ENCODE results near the gene PGAP2.
"Not testable (repeated sequence)": the region's sequence is repeated elsewhere in the genome, so short reads cannot be mapped to it uniquely, and the experiment has no call there.

PGAP2 gene

GRCh38 chr11:3807909-3808860, at the start of gene PGAP2:
PGAP2 (plus strand) TSS chr11:3808560; CDS start chr11:3811260, 2,700 bp downstream.
- DNase-seq, result peak; percentile 70

- no peak for DNase-seq
Observed at GRCh38 chr11:3764266-3764665, 44.1 kb upstream of the PGAP2 start.

GRCh38 chr11:3766836-3767235, 41.5 kb upstream of the PGAP2 start:
- DNase-seq, result not testable (repeated sequence)

- DNase-seq, result no peak
Observed at GRCh38 chr11:3767536-3767935, 40.8 kb upstream of the PGAP2 start.

GRCh38 chr11:3773180-3773579, 35.2 kb upstream of the PGAP2 start:
- DNase-seq, result no peak

GRCh38 chr11:3775736-3776406, 32.5 kb upstream of the PGAP2 start:
- no peak for DNase-seq

GRCh38 chr11:3781423-3781822, 26.9 kb upstream of the PGAP2 start:
- DNase-seq, result no peak

GRCh38 chr11:3782963-3783362, 25.4 kb upstream of the PGAP2 start:
- no peak for DNase-seq

- no peak for DNase-seq
Observed at GRCh38 chr11:3783611-3784010, 24.7 kb upstream of the PGAP2 start.

- no peak for DNase-seq
Observed at GRCh38 chr11:3786781-3787428, 21.5 kb upstream of the PGAP2 start.

- DNase-seq, result not testable (repeated sequence)
Observed at GRCh38 chr11:3794387-3794786, 14.0 kb upstream of the PGAP2 start.

- DNase-seq, result no peak
Observed at GRCh38 chr11:3795131-3796001, 13.0 kb upstream of the PGAP2 start.

GRCh38 chr11:3796002-3796311, 12.4 kb upstream of the PGAP2 start:
- DNase-seq, result no peak

- DNase-seq, result no peak
Observed at GRCh38 chr11:3796346-3796745, 12.0 kb upstream of the PGAP2 start.

GRCh38 chr11:3796801-3797328, 11.5 kb upstream of the PGAP2 start:
- no peak for DNase-seq

GRCh38 chr11:3797329-3798090, 10.8 kb upstream of the PGAP2 start, which contains the start of gene NUP98:
NUP98 (minus strand) TSS chr11:3797554; CDS start chr11:3782117, 15,437 bp downstream.
- peak; percentile 100 for DNase-seq

- no peak for DNase-seq
Observed at GRCh38 chr11:3799143-3799542, 9.2 kb upstream of the PGAP2 start.

GRCh38 chr11:3799873-3800272, 8.5 kb upstream of the PGAP2 start:
- no peak for DNase-seq

GRCh38 chr11:3802011-3802790, 6.2 kb upstream of the PGAP2 start:
- DNase-seq, result no peak

- DNase-seq, result no peak
Observed at GRCh38 chr11:3803726-3804495, 4.4 kb upstream of the PGAP2 start.

Data from activated CD4-positive, alpha-beta T cell treated with anti-CD3 and anti-CD28 coated beads, Interleukin-2, Interleukin-6, amounts not matched to agents 100 ng/mL and 50 ng/mL, durations not matched to agents 16 hours and 8 hours (primary cell).